H1 (cell line): ENCODE results near the gene PCYT2. TPM values are rescaled to one million over a fixed set of nuclear protein-coding genes. Genes with fewer than 3 reads are reported as not detected.

ENCODE experiments used
- SIN3A ChIP-seq, 2 experiments: IDR thresholded peaks in 1 of 2; conservative IDR thresholded peaks in 1 of 2; 2 replicates each; pipeline ENCODE4 v1.6.1; 2011 to 2012; ENCODE audit warnings: low read length in 2 of 2, improper control_type of control experiment in 1 of 2, low read depth in 1 of 2, mild to moderate bottlenecking in 1 of 2
- polyA plus RNA-seq, 7 experiments: library from polyadenylated mRNA; depleted of rRNA in 3 of 7; stranded (reverse) in 5 of 7; unstranded in 2 of 7; fragments of >200 nt in 5 of 7; fragments of 200-250 nt in 2 of 7; gene quantifications; 1 replicate in 5 of 7; 2 replicates in 1 of 7; 4 replicates in 1 of 7; pipeline versions ENCODE4 v1.2.1 to v1.2.3, GENCODE V29; 2011 to 2013; ENCODE audit warnings: missing spikeins in 2 of 7, mixed read lengths in 2 of 7
- total RNA-seq: library from RNA; stranded (reverse); fragmentation: NEBNext Ultra II Directional; extraction: Animal tissue kit (Norgen Biotek cat#: 25700); gene quantifications from 2 replicates; pipeline ENCODE4 v1.2.1, GENCODE V29; 2021

PCYT2 gene
- total and polyA plus RNA-seq, 2 of the 8 experiments (the other 6 are each of a cell fraction or from before 2014, with no cell fraction given) = 29.9 to 31.3 TPM

DNA sequence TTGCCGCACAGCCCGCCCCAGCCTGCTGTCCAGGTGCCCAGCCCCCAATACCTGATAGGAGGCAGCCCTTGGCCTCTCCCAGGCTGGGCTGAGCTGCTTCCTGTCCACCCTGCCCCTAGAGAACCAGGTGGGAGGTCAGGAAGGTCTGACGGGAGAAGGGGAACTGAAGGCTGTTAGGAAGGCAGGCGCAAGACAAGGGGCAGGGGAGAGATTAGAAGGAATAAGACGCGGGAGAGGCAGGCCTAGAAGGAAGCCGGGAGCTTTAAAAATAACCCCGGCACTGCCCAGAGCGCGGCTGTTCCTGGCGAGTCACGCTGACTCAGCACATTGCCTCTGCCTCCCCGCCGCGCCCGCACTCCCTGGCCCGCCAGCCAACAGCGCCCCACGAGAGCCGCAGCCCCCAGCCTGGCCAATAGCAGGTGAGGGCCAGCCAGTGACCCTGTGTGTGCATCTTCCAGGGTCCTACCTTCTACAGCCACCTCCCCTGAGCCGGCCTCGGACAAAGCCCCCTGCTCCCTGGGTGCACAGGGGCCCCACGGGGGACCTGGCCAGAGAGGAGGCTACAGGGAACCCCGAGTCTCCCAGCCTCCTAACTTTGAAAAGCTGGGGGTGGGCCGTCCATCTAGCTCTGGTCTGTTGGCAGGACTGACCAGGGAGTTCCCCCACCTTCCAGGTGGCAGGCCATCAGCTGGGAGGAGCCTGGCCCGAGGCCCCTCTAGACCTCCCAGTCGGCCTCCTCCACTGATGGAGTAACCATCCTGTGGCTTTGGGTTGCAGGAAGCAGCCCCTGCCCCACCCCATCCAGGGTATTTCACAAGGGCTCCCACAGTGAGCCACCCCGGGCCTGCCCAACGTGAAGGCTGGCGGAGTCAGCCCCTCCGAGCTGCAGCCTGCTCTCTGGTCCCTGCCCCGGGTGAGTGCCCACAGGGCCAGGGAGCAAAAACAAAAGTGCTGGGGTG, 12.4 kb upstream of the PCYT2 start (continued):
- peak in 1 of 2 experiments; percentile 53; a peak in 1 of 4 replicates for TF ChIP-seq SIN3A (conservative IDR thresholded peaks at IDR 0.05 in 1 of 2, IDR thresholded peaks at IDR 0.05 in 1 of 2; ENCODE audit: low read depth in 1 of 2, low read length in 2 of 2)
